GM18507 (cell line): ENCODE measurements around the gene CHMP2B.
"Not testable (repeated sequence)": the region's sequence is repeated elsewhere in the genome, so short reads cannot be mapped to it uniquely, and the experiment has no call there.

Source experiments
- DNase-seq: peaks from one replicate; pipeline ENCODE4 v3.0.0; 2011; ENCODE audit warnings: low read depth; ENCODE audit not compliant: insufficient read length; ENCODE audit errors: extremely low spot score
- FAIRE-seq: peaks from 2 replicates; lab custom pipeline; 2011; peaks lifted over from hg19 to GRCh38; lab: Jason Lieb, UNC

CHMP2B gene

DNA sequence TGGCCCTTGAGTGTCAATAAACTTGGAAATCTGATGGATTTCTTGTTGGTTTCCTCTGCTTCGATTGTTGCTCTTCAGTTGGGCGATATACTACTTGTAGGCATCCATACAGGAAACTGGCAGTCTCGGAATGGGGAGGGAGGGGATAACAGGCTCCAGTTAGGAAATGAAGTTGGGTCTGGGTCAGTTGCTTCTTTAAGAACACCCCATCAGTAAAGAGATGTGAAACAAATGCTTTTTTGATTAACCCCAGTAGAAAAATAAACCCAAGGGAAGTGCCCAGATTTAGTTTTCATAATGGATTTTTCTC lies 681 bp downstream of the CHMP2B start:
- no peak for DNase-seq
- FAIRE-seq: no peak

DNA sequence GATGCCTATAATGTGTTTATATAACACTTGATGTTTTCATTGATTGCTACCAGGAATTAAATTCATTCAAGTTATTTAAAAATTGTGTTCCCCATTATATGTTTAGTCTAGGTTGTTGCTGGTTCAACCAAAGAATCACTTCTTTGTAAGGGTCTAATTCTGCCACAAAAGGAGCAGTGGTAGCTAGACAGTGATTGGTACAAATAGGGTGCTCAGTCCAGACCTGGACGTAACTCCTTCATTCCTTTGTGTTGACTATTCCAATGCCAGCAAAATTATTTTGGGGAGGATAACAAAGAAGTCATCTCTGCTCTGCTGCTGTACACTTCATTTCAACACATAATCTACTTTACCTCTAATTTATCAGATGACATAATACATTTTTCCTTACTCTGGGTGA lies 1.2 kb downstream of the CHMP2B start:
- DNase-seq (no peak), FAIRE-seq (no peak)

DNA sequence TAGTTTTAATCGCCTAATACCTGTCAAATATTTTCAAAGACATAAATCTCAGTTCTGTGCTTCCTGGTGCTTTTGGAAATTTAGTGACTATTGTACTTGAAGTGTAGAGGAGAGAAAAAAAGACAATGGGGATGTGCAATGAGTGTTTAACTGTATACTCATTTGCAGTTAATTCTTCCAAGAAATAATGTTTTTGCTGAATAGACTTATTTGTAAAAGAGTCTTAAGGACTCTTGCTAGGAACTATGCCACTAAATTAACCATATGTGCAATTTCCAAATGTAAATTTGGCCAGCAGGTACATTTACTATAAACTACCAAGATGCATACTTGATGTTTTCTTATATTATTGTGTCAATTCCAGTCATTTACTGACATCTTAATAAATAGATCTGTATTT lies 2.0 kb downstream of the CHMP2B start:
- FAIRE-seq (no peak), DNase-seq (no peak)

DNA sequence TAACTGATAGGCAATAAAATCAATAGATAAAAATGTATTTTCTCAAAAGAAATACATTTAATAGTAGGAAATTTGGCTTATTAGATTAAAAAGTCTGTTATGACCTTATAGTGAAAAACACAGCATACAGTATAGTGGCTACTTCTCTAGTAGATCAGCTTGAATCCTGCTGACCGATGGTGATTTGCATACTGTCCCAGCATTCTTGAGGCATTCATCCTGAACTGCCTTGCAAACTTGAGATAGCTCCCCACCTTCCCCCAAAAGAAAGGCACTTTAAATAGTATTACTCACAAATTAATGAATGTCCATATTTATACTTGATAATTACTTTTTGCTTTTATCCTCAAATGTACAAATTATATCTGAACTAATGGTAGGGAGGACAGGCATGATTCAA lies 6.7 kb downstream of the CHMP2B start:
- no peak for DNase-seq

DNA sequence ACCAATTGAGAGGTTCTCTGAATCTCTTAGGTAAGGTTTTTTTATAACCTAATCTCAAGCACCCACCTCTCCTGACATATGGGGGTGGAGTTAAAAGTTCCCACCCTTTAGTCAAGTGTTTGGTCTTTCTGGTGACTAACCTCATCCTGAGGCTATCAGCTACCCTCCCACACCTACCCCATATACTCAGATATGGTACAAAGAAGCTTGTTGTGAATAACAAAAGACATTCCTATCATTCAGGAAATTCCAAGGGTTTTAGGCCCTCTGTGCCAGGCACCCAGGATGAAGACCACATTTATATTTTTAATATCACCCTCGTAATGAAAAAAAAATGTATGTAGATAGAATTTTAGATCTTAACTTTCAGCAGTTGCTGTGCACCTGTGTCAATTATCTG lies 9.0 kb downstream of the CHMP2B start:
- no peak for FAIRE-seq
- no peak for DNase-seq

More for the DNA sequence above, 6.7 kb downstream of the CHMP2B start:
- no peak for FAIRE-seq

DNA sequence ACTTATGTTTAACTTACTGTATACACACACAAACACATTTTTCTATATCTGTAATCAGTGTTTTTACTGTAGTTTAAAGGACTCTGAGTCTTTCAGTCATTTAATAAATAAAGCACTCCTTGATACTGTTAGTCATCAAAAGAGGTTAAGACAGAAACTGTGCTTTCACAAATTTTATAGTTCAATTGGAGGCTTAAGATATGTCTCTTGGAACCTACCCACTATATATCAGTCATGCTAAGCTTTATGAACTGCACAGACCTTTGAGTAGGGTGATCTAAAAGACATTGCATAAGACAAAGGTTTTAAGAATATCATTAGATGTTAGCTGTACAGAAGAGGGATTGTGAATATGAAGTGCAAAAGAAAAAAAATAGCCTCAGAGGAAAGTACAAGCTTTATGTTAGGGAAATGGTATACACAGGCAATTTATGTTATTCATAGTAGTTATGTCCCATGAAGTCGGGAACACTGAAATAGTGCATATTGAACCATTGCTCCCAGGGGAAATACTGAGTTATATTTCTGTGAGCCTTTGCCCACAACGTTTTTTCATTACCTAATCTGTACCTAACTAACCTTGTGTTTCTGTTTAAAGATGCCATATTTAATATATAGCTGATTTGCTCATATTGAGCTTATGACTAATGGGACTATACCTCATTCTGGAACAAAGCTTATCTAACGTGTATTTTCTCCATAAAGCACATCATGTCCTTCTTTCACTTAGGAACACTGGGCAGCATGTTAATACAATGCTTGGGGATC lies 19.7 kb downstream of the CHMP2B start:
- DNase-seq (no peak), FAIRE-seq (no peak)

DNA sequence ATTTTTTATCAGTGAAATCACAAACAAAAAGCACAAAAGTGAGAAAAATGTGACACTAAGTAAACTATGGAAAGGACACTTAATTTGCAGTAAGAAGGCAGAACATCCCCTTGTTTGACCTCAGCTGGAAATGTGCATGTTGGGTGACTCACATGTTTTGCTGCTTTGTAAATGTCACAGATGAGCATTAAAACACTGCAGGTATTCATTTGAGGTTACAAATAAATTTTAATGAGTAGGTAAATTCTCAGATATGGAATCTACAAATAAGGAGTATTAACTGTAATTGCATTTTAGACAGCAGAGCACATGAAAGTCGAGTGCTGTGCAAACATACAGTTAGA lies 20.3 kb downstream of the CHMP2B start:
- FAIRE-seq (no peak), DNase-seq (no peak)

DNA sequence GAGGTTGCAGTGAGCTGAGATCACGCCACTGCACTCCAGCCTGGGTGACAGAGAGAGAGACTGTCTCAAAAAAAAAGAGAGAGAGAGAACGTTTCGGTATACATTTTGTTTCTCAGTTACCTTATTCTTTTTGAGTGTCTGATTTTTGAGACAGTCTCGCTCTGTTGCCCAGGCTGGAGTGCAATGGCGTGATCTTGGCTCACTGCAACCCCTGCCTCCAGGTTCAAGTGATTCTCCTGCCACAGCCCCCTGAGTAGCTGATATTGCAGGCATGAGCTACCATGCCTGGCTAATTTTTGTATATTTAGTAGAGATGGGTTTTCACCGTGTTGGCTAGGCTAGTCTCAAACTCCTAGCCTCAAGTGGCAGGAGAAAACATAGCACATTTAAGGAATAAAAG lies 21.1 kb downstream of the CHMP2B start:
- DNase-seq, FAIRE-seq: not testable (repeated sequence)

DNA sequence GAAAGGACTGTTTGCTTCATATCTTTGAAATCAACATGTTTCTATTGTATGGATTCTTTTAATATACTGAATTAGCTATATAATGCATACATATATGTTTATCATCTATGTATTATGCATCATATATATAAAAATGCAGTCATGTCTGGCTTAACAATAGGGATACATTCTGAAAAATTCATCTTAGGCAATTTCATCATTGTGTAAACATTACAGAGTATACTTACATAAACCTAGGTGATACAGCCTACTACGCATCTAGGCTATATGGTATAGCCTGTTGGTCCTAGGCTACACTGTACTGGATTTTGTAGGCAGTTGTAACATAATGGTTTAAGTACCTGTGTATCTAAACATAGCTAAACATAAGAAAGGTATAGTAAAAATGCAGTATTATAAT lies 21.7 kb downstream of the CHMP2B start:
- DNase-seq (no peak), FAIRE-seq (no peak)

DNA sequence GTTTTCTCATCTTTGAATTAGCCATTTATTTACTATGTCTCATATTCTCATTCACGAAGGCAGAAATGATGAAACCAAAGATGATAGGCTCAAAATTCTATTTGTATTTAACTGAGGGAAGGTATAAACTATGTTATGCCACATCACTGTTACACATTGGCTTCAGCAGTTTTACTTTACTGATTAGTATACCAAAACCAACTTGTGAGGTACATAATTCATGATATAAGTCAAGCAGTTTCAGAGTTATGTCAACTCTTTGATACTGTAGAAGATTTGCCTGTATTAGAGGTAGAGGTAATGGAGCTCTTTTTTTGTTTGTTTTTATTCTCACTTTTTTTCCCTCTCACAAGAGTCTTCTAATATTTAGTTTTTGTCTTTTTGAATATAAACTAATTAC lies 22.9 kb downstream of the CHMP2B start:
- DNase-seq (no peak), FAIRE-seq (no peak)

DNA sequence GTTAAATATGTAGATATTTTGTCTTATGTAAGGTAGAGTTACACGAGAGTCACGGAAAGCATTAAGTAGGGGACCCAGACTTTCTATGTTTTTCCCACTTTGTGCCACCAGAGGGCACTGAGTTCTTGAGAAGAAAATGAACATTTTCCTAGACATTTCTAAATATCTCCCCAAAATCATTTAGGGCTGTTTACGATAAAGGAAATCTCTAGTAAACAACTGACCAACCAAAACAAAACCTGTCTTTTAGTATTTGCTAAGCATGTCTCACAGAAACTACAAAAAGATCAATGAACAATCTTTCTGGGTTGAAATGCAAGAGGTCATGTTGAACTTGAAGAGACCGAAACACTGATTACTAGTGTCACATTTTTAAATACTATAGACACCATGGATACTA lies 33.2 kb downstream of the CHMP2B start:
- FAIRE-seq: peak; percentile 73
- DNase-seq: peak; percentile 2

DNA sequence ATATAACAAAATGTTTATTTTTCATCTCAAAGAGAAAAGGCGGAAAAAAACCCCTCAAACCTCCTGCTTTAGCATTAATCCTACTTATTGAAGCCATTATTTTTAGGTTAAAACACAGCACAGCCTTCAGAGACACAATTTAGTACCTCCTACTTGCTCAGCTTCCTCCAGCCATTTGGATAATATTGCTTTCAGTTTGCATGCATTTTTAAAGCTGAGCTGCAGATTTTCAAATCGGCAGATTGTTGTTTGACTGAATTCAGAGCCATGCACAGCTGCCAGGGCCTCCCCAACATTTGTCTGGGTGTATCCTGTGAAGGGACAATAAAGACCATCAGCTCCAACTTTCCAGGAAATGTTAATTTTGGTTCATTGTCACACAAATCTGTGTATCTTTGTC lies 34.8 kb downstream of the CHMP2B start:
- no peak for FAIRE-seq
- no peak for DNase-seq

DNA sequence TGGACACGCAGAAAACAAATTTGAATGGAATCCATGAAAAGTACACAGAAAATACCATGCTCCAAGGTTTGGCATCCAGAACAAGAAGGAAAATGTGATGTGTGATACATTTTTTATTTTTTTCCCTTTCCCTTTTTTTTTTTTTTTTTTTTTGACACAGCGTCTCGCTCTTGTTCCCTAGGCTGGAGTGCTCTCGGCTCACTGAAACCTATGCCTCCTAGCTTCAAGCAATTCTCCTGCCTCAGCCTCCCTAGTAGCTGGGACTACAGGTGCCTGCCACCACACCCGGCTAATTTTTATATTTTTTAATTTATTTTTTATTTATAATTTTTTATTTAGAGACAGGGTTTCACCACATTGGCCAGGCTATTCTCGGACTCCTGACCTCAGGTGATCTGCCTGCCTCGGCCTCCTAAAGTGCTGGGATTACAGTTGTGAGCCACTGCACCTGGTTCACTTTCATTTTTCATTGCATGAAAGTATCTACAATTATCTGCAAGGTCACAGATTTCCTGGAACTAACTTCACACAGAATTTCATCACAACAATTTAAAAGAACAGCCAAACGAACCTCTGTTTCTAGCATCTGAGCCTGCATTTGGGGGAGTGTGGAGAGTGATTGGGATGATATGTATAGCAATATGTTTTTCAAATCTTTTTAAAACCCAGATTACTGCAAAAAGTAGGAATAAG lies 41.0 kb downstream of the CHMP2B start:
- no peak for FAIRE-seq
- no peak for DNase-seq

DNA sequence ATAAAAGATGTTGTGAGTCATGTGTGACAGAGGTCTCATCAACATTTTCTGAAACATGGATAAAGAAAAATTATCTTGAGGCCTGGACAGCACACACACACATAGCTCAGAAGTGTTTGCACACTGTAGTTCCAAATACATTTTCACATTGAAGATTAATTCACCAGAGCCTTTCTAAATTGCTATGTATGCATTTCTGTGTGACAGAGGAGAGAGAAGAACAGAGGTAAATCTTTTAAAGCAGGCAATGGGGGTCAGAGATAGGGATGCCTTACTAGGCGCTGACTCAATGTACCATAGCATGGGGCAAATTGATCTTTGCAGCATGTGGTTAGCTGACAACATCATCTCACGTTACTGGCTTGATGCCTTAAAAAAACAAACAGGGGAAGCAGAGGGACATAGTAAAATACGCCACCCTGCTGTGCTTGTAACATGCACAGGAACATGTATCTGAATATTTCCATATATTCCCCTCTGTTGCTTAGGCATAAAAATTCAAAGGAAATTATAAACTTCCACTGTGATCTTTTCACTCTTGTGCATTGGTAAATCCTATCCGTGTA lies 41.6 kb downstream of the CHMP2B start:
- FAIRE-seq: no peak
- no peak for DNase-seq

DNA sequence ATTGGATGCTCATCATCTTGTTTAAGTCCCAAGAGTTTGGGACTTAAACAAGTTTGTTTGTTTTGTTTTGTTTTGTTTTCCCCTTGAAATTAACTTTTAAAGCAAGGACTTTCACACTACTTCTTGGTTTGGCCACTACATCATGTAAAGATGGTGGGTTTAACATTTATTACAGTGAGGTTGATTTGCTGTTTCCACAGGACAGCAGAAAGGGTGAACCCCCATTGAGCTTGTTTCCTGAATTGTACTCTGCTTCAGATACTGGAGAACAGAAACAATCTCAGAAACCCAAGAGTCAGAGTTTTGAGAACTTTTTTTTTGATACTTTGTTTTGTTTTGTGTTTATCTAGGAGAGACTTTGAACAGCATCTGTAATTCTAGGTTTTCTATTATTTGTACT lies 42.6 kb downstream of the CHMP2B start:
- DNase-seq (no peak), FAIRE-seq (no peak)

DNA sequence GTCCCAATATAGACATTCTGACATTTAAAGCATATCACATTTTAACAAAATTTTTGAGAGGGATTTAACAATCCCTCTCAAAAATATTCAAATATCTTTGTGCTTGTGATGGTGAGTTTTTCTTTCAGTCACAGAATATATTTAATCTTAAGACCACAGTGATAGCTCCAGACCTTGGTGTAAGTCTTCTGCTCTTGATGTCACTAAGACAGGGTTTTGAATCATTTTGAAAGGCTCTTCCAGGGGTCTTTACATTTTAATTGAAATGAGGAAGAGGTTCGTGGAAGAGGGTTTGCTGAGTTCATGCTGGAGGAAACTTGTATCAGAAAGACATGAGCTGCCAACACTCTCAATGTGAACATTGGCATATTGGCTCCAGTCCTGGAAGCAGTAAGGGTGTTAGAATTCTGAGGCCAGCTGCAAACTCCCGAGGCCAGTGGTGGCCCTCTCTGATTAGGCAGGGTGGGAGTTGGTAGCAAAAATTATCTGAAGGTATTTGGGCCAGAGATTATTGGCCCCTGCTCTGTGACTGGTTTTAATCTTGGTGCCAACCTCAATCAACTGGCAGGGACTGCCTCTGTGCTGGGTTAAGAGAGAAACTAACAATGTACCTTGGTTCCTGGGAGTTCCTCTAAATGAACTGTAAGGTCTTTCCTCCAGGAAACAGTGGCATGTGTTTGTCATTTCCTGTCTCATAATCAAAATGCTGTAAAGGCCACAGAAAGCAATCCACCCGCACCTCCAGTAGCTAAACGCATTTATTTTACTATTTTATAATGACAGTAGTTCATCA lies 44.0 kb downstream of the CHMP2B start:
- DNase-seq (no peak), FAIRE-seq (no peak)

DNA sequence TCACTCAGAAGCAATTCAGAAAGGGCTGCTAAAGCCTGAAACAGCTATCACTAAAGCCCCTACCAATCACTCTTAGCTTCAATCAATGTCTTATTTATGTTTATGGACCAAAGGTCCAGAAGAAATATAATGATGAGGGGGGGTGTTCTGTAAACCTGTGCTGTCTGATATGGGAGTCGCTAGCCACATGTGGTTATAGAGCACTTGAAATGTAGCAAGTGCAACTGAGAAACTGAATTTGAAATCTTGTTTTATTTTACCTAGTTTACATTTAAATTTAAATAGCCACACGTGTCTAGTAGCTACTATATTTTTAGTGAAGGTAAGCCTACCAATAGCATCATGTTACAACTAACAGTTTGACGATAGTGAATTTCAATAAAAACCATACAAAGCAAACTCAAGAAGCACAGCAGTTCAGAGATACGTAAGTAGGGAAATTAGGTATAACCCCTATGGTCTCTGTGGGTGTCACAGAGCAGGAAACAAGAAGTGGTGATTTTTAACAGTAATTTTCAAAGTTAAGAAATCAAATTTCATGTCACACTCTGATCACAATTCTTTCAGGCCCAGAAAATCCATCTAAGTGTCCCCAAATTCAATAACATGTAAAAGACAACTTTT lies 45.7 kb downstream of the CHMP2B start:
- DNase-seq: no peak
- no peak for FAIRE-seq

DNA sequence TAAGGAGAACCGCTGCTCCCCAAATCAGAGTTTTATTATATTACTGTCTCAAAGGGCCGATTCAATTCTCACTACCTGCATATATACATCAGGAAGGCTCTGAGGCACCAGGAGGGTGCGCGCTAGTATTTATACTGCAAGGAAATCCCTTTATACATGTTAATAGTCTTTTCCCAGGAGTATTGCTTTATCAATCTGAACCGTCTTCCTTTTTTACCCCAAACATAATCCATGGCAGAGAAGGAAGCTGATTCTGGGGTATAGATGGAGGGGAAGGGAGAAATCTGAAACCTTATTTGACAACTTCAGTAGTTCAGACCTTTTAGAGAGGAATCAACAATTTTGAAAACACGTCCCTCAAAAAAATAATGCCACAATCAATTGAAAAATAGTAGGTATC lies 49.4 kb downstream of the CHMP2B start, which contains the start of gene POU1F1:
POU1F1 (minus strand) TSS at position 101 of the 400 bp plus-strand sequence. CDS start 122 bp downstream, outside the sequence.
- DNase-seq (no peak), FAIRE-seq (no peak)

DNA sequence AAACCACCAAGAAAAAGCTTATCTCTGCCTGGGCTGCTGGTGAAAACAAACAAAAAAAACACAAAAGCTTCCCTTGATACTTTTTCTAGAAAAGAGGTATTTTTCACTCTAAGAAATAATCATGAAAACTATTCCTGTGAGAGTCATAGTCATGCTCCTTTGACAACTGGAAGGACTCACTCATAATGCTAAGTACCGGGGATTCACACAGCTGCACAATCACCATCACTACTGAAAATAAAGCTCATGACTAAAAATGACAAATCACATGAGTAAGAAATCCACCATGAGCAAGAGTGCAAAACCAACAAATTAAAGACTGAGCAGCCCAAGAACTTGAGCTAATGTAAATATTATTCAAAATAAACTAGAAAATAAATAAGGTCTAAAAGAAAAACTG lies 59.9 kb downstream of the CHMP2B start:
- FAIRE-seq: no peak
- no peak for DNase-seq

DNA sequence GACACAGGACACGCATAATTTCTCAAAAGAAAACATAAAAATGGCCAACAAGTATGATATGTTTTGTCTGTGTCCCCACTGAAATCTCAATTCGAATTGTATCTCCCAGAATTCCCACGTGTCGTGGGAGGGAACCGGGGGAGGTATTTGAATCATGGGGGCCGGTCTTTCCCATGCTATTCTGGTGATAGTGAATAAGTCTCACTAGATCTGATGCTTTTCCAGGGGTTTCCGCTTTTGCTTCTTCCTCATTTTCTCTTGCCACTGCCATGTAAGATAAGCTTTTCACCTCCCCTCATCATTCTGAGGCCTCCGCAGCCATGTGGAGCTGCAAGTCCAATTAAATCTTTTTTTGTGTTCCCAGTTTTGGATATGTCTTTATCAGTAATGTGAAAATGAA lies 61.3 kb downstream of the CHMP2B start:
- DNase-seq: no peak
- no peak for FAIRE-seq
